Erythroblast (primary cell): Measurements from ENCODE around the gene RARB.

Experiments used
- DNase-seq, 2 experiments: peaks; one replicate each; lab custom pipeline; 2025; lab: John Stamatoyannopoulos, UW
- GATA1 ChIP-seq: IDR thresholded peaks from 2 replicates; pipeline ENCODE4 v1.6.1; 2011; ENCODE audit warnings: low read depth, mild to moderate bottlenecking, control low read depth, low read length, moderate library complexity
- POLR2A ChIP-seq: IDR thresholded peaks from 2 replicates; pipeline ENCODE4 v1.6.1; 2011; ENCODE audit warnings: mild to moderate bottlenecking, low read length

The RARB gene

DNA sequence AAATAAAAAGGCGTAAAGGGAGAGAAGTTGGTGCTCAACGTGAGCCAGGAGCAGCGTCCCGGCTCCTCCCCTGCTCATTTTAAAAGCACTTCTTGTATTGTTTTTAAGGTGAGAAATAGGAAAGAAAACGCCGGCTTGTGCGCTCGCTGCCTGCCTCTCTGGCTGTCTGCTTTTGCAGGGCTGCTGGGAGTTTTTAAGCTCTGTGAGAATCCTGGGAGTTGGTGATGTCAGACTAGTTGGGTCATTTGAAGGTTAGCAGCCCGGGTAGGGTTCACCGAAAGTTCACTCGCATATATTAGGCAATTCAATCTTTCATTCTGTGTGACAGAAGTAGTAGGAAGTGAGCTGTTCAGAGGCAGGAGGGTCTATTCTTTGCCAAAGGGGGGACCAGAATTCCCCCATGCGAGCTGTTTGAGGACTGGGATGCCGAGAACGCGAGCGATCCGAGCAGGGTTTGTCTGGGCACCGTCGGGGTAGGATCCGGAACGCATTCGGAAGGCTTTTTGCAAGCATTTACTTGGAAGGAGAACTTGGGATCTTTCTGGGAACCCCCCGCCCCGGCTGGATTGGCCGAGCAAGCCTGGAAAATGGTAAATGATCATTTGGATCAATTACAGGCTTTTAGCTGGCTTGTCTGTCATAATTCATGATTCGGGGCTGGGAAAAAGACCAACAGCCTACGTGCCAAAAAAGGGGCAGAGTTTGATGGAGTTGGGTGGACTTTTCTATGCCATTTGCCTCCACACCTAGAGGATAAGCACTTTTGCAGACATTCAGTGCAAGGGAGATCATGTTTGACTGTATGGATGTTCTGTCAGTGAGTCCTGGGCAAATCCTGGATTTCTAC is at the start of gene RARB:
Gene RARB (plus strand): TSS at position 322 of the 847 bp plus-strand sequence. CDS start 469 bp downstream, at position 791.
- TF ChIP-seq POLR2A (no peak), GATA1 (no peak)
- DNase-seq, result no peak

DNA sequence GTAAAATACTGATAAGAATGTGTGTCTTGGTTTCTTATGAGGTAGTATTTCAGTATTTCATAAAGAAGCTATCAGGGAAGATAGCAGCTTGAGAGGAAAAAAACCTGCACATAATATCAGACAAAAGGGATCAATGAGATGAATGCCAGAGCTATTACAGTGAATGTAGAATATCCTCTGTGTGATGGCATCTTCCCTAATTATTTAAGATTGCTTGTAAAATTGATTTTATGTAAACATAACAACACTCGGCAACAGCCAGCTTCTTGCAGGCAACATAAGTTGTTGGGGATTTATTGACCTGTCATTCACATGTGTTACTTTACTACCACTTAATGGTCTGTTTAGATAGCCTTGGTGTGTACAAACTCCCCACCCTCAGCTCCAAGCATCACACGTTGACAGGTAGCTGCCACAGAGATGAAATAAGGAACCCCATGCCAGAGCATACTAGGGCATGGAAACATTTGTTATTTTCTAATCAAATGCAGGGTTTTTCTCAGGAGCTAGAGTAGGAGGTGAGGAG is 49.2 kb upstream of the RARB start:
- TF ChIP-seq GATA1 (no peak), POLR2A (no peak)
- DNase-seq, result no peak

DNA sequence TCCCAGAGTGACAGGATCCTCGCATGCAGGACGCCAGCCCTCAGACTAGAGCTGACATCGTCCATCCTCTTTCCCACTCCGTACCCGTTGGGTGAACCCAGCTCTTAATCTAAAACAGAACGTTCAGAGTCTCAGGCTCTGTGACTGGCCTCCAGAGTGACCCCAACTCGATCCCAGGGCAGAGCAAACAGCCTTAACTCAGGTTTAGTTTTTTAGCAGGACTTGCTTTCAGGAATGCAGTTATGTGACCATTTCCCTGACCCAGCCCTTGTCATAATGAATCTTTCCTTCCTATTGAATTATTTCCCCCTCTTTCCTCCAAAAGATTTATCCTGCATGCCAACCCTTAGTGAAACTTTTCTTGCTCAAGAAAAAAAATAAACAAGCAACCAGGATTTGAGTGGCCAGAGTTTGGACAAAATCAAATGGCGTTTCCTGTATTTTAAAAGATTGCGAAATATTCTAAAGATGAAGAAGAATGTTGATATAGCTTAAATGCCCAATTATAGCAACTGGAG is 47.8 kb upstream of the RARB start:
- DNase-seq, result no peak
- TF ChIP-seq GATA1, result no peak
- TF ChIP-seq POLR2A, result no peak

DNA sequence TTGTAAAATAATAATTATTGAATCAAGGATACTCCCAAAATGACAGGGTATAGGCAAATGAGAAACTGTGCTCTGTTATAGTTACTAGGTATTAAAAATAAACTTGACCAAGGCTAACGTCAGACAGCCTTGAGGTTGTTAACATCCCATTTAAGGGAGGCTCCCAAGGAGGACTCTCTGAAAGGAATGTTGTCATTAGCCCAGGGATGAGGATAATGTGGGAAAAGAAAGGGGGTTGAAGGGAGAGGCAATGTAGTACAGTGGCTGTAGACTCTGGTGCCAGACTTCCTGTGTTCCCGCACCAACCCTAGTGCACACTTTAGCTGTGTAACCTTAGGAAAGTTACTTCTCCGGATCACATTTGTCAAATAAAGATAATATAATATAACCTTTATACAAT is 47.0 kb upstream of the RARB start:
- no peak for DNase-seq
- no peak for TF ChIP-seq POLR2A
- TF ChIP-seq GATA1, result no peak

DNA sequence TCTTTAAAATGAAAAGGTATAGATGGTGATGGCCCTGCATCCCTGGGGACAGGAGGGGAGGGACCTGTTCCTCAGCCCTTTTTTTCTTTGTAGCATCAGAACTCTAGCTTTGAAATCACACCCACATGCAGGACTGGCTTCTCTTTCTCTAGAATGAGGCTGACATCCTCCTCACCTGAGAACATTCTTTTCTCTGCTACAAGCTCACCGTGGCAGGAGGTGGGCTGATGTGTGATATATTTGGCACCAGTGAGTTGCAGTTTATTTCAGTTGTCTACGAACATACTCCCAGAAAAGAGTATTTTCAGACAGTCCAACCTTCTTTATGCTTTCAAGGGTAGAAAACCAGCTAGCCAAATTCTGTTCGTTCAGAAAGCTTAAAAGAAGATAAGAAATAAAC is 43.6 kb upstream of the RARB start:
- DNase-seq, result no peak
- TF ChIP-seq GATA1, result no peak
- no peak for TF ChIP-seq POLR2A

DNA sequence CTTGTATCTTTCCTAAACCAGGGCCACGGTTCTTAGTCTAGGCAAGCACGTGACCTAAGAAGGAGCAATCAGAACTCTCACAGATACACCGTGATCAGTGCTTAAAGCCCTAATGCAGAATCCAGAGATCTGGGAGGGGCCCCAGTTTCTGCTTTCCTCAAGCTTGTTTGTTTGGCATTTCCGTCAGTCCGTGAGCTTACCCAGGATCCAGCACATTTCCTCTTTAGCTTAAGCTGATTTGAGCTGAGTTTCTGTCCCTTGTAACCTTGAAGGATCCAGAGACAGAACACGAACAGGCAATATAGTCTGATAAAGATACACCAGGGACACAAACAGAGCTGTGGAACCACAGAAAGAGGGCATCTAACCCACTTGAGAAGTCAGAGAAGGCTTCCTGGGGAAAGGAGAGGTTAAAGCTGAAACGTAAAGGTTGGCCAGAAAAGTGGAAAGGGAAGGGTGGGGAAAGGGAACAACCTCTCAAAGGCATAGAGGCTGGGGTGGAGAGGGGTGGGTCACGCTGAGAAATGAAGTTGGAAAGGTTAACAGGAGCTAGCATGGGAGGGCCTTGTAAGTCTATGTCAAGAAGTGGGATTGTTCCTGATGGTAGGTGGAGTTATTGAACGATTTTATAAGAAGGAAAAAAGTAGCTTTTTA is 42.1 kb upstream of the RARB start:
- no peak for DNase-seq
- TF ChIP-seq POLR2A, result no peak
- TF ChIP-seq GATA1, result no peak

DNA sequence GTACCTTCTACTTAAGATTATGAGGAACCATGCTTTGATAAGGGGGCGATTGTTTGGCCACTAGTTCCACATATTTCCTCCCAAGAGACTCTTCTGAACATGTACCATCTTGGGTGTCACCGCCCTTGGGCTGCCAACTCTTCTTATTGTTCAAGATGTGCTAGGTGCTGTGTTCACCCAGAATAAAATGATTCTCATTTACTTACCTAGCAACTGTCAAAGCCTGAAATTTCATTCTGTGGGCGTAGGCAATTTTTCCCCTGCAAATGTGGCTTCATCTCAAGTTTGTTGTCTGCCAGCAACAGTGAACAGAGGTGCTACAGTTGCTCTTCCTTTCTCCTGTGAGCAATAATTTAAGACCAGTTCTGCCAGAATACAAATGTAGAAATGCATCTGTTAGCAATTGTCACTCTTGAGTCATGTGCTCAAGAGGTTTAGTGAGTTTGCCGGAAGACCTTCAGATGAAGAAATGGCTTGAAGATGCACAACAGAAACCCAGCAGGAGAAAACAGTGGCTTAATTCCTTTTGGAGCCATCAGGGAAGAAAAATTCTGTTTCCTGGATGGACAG is 41.3 kb upstream of the RARB start:
- no peak for DNase-seq
- TF ChIP-seq GATA1 (no peak), POLR2A (no peak)

DNA sequence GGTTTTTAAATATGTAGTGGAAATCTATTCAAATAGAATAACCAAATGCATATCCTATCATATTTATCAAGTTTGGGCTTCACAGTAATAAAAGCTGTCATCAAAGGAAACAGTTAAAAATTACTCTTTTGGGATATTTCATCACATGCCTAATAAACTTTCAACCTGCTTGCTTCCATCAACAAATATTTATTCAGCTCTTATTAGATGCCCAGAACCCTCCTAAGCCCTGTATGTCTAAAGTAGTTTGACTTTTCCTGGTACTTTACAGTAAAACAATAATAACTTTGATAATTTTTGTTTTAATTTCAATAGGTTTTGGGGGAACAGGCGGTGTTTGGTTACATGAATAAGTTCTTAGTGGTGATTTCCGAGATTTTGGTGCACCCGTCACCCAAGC is 37.5 kb upstream of the RARB start:
- TF ChIP-seq POLR2A (no peak), GATA1 (no peak)

DNA sequence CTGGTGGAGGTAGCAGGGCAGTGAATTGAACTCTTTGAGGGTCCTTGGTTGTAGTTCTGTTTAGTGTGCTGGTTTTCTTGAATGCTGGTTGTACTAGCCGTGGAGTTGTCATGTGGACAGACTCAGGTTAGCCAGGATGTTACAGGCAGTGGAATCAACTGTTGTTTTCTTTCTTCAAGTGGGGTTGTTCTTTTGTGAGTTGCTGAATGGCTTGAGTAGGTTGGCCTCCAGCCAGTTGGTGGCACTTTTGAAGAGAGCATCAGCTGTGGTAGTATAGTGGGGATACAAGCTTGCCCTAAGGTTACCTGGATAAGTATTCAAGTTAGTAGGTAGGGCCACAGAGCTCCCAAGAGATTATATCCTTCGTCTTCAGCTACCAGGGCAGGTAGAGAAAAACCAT is 31.8 kb upstream of the RARB start:
- DNase-seq, result no peak
- TF ChIP-seq POLR2A (no peak), GATA1 (no peak)

More for the DNA sequence above, 37.5 kb upstream of the RARB start:
- no peak for DNase-seq

DNA sequence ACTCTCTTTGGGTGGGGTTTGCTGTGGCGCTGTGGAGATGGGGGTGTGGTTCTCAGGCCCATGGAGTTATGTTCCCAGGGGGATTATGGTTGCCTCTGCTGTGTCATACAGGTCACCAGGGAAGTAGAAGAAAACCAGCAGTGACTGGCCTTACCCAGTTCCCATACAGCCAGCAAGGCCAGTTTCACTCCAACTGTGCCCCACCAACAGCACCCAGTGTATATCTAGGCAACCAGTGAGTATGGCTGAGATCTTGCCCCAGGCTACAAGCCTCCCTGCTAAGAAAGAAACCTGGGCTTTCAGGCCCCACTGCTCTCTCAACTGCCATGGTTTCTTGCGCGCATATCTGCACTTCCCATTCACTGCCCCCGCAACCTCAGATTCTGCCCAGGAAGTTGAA is 31.4 kb upstream of the RARB start:
- no peak for TF ChIP-seq POLR2A
- TF ChIP-seq GATA1, result no peak
- no peak for DNase-seq

DNA sequence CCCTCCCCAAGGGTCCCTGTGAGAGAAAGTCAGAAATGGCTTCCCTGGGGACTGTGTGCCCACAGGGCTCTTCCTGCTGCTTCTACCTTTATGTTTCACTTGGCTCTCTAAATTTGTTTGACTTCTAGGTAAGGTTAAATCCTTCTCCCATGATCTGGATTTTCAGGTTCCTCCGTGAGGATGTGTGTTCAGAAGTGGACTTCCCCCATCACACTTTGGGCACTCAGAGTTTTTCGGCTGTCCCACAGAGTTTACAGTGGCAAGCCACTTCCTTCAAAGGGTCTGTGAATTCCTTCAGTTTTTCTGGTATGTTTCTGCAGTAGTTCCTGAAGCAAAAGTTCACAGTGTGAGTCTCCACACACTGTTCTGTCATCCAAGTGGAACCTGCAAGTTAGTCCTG is 30.9 kb upstream of the RARB start:
- TF ChIP-seq POLR2A (no peak), GATA1 (no peak)
- DNase-seq, result no peak

DNA sequence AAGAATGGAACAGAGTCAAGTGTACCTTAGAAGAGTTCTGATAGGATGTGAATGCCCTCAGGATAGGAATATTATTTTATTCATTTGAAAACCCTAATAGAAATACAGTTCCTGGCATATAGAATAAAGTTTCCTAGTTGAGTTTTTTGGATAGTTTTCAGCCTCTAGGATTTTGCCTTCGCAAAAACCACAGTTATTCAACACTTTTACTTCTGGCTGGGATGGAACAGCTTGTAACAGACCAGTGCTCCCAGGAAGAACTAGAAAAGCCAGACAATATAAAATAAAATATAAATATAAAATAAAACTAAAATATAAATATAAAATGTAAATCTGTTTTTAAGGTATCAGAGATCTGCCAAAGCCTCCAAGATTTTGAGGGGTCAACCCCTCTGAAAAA is 27.5 kb upstream of the RARB start:
- TF ChIP-seq GATA1 (no peak), POLR2A (no peak)
- DNase-seq, result no peak

DNA sequence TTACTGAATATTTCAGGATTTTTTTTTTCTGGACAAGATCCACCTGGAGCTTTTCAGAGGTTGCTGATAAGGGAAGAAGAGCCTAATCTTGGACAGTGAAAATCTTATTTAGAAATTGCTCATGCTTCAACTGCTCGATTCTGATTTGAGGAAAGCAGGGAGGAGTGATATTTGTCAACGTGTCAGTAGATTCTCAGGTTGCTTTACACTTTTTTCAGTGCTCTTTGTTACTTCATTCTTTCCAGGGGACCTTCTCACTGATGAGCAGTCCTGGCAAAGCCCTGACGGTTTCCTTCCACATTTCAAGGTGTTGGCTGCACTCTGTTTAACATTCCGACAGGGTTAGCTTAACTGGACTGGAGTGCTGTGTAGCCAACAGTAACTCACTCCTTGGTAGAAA is 24.1 kb upstream of the RARB start:
- TF ChIP-seq POLR2A, result no peak
- TF ChIP-seq GATA1, result no peak
- DNase-seq, result no peak

DNA sequence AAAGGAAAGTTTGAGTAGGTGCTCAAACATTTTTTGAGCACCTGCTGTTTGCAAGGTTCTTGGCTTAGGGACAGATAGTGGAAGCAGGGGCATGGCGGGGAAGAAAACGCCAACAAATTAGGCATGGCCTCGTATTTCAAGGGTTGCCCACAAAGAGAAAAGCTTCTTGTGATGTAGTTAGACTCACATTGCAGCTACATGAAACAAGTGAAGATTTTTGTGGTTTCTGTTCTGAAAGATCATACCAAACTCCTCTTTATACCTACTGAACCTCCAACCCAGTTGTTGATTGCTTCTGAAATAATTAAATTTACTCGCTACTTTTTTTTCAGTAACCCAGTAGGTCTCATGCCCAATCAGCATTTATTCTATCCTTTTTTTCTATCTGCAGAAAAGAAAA is 23.5 kb upstream of the RARB start:
- TF ChIP-seq POLR2A (no peak), GATA1 (no peak)
- DNase-seq, result no peak
